Measurements from ENCODE around the gene MAK.
"Not testable (repeated sequence)": the region's sequence is repeated elsewhere in the genome, so short reads cannot be mapped to it uniquely, and the experiment has no call there.

MAK gene

DNA sequence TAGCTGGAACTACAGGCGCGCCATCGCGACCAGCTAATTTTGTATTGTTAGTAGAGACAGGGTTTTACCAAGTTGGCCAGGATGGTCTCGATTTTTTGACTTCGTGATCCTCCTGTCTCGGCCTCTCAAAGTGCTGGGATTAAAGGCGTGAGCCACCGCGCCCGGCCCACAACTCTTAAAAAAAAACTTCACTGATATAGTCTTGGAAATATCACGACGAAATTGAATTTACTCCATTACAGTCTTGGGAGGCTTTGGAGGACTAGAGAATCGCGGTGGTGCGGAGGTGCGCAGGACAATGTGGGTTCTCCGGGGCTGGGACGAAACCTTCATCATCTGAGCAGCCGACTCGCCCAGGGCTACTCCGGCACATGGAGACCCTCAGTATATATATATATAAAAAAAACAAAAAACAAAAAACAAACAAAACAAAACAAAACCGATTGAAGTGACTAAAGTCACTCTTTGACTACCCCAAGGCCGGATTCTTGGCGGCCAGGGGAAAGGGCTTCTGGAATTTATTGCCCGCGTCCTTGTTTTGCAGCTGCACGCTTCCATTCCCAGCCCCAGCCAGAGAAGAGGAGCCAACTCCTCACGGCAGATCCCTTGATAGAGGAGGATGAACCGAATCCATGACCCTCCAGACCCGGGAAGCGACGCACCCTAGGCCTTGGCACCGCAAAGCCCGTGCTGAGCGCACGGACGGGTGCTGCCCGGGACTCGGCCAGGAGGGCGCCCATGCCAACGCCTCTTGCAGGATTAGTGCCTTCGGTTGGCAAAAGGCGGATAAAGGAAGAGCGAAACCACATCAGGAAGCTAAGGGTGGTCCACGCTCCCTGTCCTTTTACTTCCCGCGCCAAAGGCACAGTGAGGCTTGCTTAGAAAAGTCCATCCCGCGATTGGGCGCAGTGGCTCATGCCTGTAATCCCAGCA, 45.2 kb upstream of the MAK start:
- no peak overlapping the region for H3K9ac ChIP-seq
- no peaks in the 10 kb centered on the region for H3K36me3 ChIP-seq (ENCODE audit: insufficient read depth)
- no peak overlapping the region for H3K4me3 ChIP-seq (IDR thresholded peaks at IDR 0.05; ENCODE audit: insufficient read depth, low read depth, low read length)
- no peaks in the 10 kb centered on the region for H3K27me3 ChIP-seq (ENCODE audit: insufficient read depth, low read depth)
- H3K4me1 ChIP-seq (ENCODE audit: low read depth, poor library complexity, severe bottlenecking): no peaks in the 10 kb centered on the region
- no peaks in the 10 kb centered on the region for H4K20me1 ChIP-seq (ENCODE audit: insufficient read depth)
- H3K4me2 ChIP-seq: no peak overlapping the region
- TF ChIP-seq, protein P1, sequence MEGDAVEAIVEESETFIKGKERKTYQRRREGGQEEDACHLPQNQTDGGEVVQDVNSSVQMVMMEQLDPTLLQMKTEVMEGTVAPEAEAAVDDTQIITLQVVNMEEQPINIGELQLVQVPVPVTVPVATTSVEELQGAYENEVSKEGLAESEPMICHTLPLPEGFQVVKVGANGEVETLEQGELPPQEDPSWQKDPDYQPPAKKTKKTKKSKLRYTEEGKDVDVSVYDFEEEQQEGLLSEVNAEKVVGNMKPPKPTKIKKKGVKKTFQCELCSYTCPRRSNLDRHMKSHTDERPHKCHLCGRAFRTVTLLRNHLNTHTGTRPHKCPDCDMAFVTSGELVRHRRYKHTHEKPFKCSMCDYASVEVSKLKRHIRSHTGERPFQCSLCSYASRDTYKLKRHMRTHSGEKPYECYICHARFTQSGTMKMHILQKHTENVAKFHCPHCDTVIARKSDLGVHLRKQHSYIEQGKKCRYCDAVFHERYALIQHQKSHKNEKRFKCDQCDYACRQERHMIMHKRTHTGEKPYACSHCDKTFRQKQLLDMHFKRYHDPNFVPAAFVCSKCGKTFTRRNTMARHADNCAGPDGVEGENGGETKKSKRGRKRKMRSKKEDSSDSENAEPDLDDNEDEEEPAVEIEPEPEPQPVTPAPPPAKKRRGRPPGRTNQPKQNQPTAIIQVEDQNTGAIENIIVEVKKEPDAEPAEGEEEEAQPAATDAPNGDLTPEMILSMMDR (conservative IDR thresholded peaks at IDR 0.05; ENCODE audit: low read depth, low read length): no peak
- no peaks in the 10 kb centered on the region for H3K79me2 ChIP-seq (ENCODE audit: insufficient read depth, low read depth)
- no peak overlapping the region for H3K27ac ChIP-seq
- H2AFZ ChIP-seq (ENCODE audit: low read depth): no peak overlapping the region

DNA sequence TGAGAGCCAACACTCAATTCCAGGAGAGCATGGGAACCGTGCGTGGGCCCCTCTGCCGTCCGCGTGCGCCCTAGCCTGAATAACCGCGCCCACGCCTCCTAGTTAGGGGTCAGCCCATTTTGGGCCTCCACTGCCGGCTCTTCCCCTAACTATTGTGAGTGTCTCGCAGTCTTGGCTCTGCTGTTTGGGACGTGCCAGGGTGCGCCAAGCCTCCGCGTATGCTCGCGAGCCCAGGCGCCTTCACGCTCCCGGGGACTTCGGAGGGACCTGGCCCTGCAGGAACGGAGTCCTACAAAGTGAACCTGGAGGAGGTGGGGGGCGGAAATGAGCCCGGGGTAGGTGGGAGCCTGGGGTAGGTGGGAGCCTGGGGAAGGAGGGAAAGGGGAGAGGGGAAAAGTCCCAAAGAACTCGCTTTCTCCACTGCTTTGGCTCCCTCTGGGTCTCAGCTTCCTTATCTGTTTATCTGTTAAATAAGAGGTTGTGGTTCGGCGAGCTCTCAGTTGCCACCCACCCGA, 44.4 kb upstream of the MAK start:
- Histone ChIP-seq H2AFZ (ENCODE audit: low read depth) (no peak overlapping the region), H3K79me2 (ENCODE audit: insufficient read depth, low read depth) (no peaks in the 10 kb centered on the region), H3K4me3 (IDR thresholded peaks at IDR 0.05; ENCODE audit: insufficient read depth, low read depth, low read length) (no peak overlapping the region), H3K27ac (no peak overlapping the region), H3K36me3 (ENCODE audit: insufficient read depth) (no peaks in the 10 kb centered on the region), H3K4me1 (ENCODE audit: low read depth, poor library complexity, severe bottlenecking) (no peaks in the 10 kb centered on the region), H4K20me1 (ENCODE audit: insufficient read depth) (no peaks in the 10 kb centered on the region), H3K27me3 (ENCODE audit: insufficient read depth, low read depth) (no peaks in the 10 kb centered on the region), H3K4me2 (no peak overlapping the region), H3K9ac (no peak overlapping the region)
- TF ChIP-seq, protein P1 (conservative IDR thresholded peaks at IDR 0.05; ENCODE audit: low read depth, low read length): no peak

DNA sequence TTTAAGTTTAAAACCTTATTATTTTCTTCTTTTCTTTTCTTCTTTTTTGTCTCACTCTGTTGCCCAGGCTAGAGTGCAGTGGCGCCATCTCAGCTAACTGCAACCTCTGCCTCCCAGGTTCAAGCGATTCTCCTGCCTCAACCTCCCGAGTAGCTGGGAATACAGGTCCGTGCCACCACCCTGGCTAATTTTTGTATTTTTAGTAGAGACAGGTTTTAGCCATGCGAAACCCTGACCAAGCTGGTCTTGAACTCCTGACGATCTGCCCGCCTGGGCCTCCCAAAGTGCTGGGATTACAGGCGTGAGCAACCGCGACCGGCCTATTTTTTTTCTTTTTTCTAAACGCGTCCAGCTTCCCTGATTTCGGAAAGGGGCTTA, 43.9 kb upstream of the MAK start:
- H3K27me3 ChIP-seq (ENCODE audit: insufficient read depth, low read depth); H4K20me1 ChIP-seq (ENCODE audit: insufficient read depth); H3K27ac ChIP-seq; H3K79me2 ChIP-seq (ENCODE audit: insufficient read depth, low read depth); H2AFZ ChIP-seq (ENCODE audit: low read depth); H3K36me3 ChIP-seq (ENCODE audit: insufficient read depth); H3K4me3 ChIP-seq (IDR thresholded peaks at IDR 0.05; ENCODE audit: insufficient read depth, low read depth, low read length); H3K9ac ChIP-seq; H3K4me1 ChIP-seq (ENCODE audit: low read depth, poor library complexity, severe bottlenecking); H3K4me2 ChIP-seq: not testable (repeated sequence)

DNA sequence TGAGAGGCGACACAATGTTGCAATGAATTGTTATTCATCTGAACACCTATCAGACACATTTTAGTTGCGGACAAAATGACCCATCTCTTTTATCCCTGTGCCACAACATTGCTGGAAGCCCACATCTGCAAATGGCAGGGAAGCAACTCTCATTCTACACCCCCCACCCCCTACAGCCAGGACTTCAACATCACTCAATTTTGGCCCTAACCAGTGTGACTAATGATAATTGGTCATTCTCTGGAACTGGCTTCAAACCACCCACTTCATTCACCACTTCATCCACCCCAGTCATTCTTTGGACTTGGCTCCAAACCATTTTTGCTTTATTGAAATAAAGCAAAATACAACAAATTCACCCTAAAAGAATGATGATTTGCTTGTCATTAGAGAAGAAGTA, 42.0 kb upstream of the MAK start:
- no peaks in the 10 kb centered on the region for H3K36me3 ChIP-seq (ENCODE audit: insufficient read depth)
- H3K27me3 ChIP-seq (ENCODE audit: insufficient read depth, low read depth): no peaks in the 10 kb centered on the region
- TF ChIP-seq, protein P1 (conservative IDR thresholded peaks at IDR 0.05; ENCODE audit: low read depth, low read length): no peak
- no peaks in the 10 kb centered on the region for H3K4me1 ChIP-seq (ENCODE audit: low read depth, poor library complexity, severe bottlenecking)
- no peak overlapping the region for H3K27ac ChIP-seq
- H3K4me2 ChIP-seq: no peak overlapping the region
- no peak overlapping the region for H3K9ac ChIP-seq
- H3K4me3 ChIP-seq (IDR thresholded peaks at IDR 0.05; ENCODE audit: insufficient read depth, low read depth, low read length): no peak overlapping the region
- H2AFZ ChIP-seq (ENCODE audit: low read depth): no peak overlapping the region
- H3K79me2 ChIP-seq (ENCODE audit: insufficient read depth, low read depth): no peaks in the 10 kb centered on the region
- no peaks in the 10 kb centered on the region for H4K20me1 ChIP-seq (ENCODE audit: insufficient read depth)

DNA sequence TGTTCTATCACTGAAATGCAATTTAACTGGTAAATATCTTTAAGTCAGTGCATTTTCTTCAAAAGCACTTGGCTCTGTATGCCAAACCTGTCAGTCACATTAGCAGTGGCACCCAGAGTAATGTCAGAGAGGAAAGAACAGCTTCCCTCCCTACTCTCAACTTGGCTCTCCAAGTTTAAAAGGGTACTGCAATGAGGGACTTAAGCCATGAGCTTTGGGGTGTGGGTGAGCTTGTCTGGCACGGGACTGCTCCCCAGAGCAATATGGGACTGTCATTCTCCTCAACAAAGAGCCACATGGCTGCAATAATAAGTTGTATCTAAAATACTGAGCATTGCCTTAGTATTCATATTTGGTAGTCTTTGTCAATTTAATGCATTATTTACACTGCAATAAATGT, 39.5 kb upstream of the MAK start:
- Histone ChIP-seq H2AFZ (ENCODE audit: low read depth) (no peak overlapping the region), H3K27me3 (ENCODE audit: insufficient read depth, low read depth) (no peaks in the 10 kb centered on the region), H3K79me2 (ENCODE audit: insufficient read depth, low read depth) (no peaks in the 10 kb centered on the region), H3K4me1 (ENCODE audit: low read depth, poor library complexity, severe bottlenecking) (no peaks in the 10 kb centered on the region), H3K4me3 (IDR thresholded peaks at IDR 0.05; ENCODE audit: insufficient read depth, low read depth, low read length) (no peak overlapping the region), H3K36me3 (ENCODE audit: insufficient read depth) (no peaks in the 10 kb centered on the region), H4K20me1 (ENCODE audit: insufficient read depth) (no peaks in the 10 kb centered on the region), H3K27ac (no peak overlapping the region), H3K9ac (no peak overlapping the region), H3K4me2 (no peak overlapping the region)
- TF ChIP-seq, protein P1 (conservative IDR thresholded peaks at IDR 0.05; ENCODE audit: low read depth, low read length): no peak
